Fibroblast of lung (primary cell): ENCODE data around the gene DPPA4. TPM values are rescaled to one million over a fixed set of nuclear protein-coding genes. Genes with fewer than 3 reads are reported as not detected.
"Not testable (repeated sequence)": the region's sequence is repeated elsewhere in the genome, so short reads cannot be mapped to it uniquely, and the experiment has no call there.

ENCODE experiments used
- DNase-seq, 2 donors: peaks; one replicate each; pipeline versions ENCODE4 v3.0.0 to v3.0.0-alpha.2; 2010; ENCODE audit warnings: low read depth in 2 of 2
- H2AFZ ChIP-seq: 2 replicates; pipeline ENCODE4 v1.5.1; 2012; ENCODE audit warnings: low read length, control low read depth, inconsistent platforms
- H3K27ac ChIP-seq: 2 replicates; pipeline ENCODE4 v1.5.1; 2011; ENCODE audit warnings: low read length, control low read depth; ENCODE audit not compliant: insufficient read depth
- H3K27me3 ChIP-seq: 2 replicates; pipeline ENCODE4 v1.5.1; 2011; ENCODE audit warnings: mild to moderate bottlenecking, low read length; ENCODE audit not compliant: control insufficient read depth, insufficient read depth
- H3K36me3 ChIP-seq: 2 replicates; pipeline ENCODE4 v1.5.1; 2011; ENCODE audit warnings: low read length; ENCODE audit not compliant: control insufficient read depth, insufficient read depth
- H3K4me1 ChIP-seq: 2 replicates; pipeline ENCODE4 v1.5.1; 2011; ENCODE audit warnings: low read length; ENCODE audit not compliant: control insufficient read depth, insufficient read depth; ENCODE audit errors: extremely low read depth
- H3K4me2 ChIP-seq: 2 replicates; pipeline ENCODE4 v1.5.1; 2011; ENCODE audit warnings: low read length, control low read depth; ENCODE audit not compliant: insufficient read depth; ENCODE audit errors: extremely low read depth
- H3K4me3 ChIP-seq, 4 experiments: fragments of 200-600 bp in 1 of 4; sonication (generic) in 1 of 4; replicated peaks in 1 of 4; 2 replicates each; pipeline ENCODE4 v1.5.1; 2011 to 2016; ENCODE audit warnings: low read length in 4 of 4, low read depth in 3 of 4, mild to moderate bottlenecking in 3 of 4, control low read depth in 2 of 4, inconsistent platforms in 1 of 4, mixed read lengths in 1 of 4; ENCODE audit not compliant: insufficient read depth in 1 of 4; ENCODE audit errors: control extremely low read depth in 1 of 4
- H3K79me2 ChIP-seq: 2 replicates; pipeline ENCODE4 v1.5.1; 2012; ENCODE audit warnings: mild to moderate bottlenecking, low read length, inconsistent platforms; ENCODE audit not compliant: control insufficient read depth, insufficient read depth
- H3K9ac ChIP-seq: 2 replicates; pipeline ENCODE4 v1.5.1; 2011; ENCODE audit warnings: mild to moderate bottlenecking, low read length, control low read depth; ENCODE audit not compliant: insufficient read depth
- H3K9me3 ChIP-seq: 2 replicates; pipeline ENCODE4 v1.5.1; 2012; ENCODE audit warnings: low read depth, low read length; ENCODE audit not compliant: control insufficient read depth, insufficient read depth
- H4K20me1 ChIP-seq: 2 replicates; pipeline ENCODE4 v1.5.1; 2011; ENCODE audit warnings: low read length; ENCODE audit not compliant: control insufficient read depth, insufficient read depth; ENCODE audit errors: extremely low read depth
- CTCF ChIP-seq, 2 donors: IDR thresholded peaks in 1 of 2; conservative IDR thresholded peaks in 1 of 2; 1 replicate in 1 of 2; 2 replicates in 1 of 2; pipeline ENCODE4 v1.5.1; 2011 to 2012; ENCODE audit warnings: low read length in 2 of 2, control low read depth in 1 of 2, inconsistent platforms in 1 of 2, low read depth in 1 of 2, mild to moderate bottlenecking in 1 of 2
- EZH2 ChIP-seq: IDR thresholded peaks from 2 replicates; pipeline ENCODE4 v1.5.1; 2012; ENCODE audit warnings: low read length, control low read depth, mild to moderate bottlenecking; ENCODE audit errors: missing control alignments
- polyA plus RNA-seq, 2 donors: library from polyadenylated mRNA; depleted of rRNA in 1 of 2; stranded (reverse) in 1 of 2; unstranded in 1 of 2; fragments of >200 nt; gene quantifications; 2 replicates each; pipeline ENCODE4 v1.2.1, GENCODE V29; 2011 to 2012; ENCODE audit warnings: missing spikeins in 1 of 2
- total RNA-seq: library from RNA; depleted of rRNA; stranded (reverse); fragments of >200 nt; gene quantifications from 2 replicates; pipeline ENCODE4 v1.2.1, GENCODE V29; 2014

The DPPA4 gene
- total and polyA plus RNA-seq, 2 donors (not counting 1 experiment from before 2014, with no cell fraction given), result 0.02 TPM; not detected in 1

DNA sequence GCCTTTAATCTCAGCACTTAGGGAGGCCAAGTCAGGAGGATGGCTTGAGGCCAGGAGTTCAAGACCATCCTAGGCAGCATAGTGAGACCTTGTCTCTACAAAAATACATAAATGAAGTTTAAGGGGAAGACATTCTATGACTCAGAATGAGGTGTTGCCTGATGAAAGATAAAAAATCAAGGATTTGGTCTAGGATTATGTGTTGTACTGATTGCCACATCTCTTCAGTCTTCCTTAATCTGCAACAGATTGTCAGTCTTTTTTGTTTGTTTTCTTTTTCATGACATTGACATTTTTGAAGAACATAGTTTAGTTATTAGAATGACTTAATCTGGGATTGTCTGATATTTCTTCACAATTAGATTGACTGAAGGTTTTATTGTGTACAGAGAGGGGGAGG is 26.3 kb upstream of the DPPA4 start:
- Histone ChIP-seq H3K9ac (no peak overlapping the region), H3K27ac (no peak overlapping the region), H3K4me1 (no peaks in the 10 kb centered on the region), H3K4me3 (no peak overlapping the region), H3K36me3 (no peaks in the 10 kb centered on the region), H2AFZ (no peak overlapping the region), H3K27me3 (no peaks in the 10 kb centered on the region), H3K4me2 (no peak overlapping the region), H3K9me3 (no peaks in the 10 kb centered on the region), H4K20me1 (no peaks in the 10 kb centered on the region), H3K79me2 (no peaks in the 10 kb centered on the region)
- no peak for DNase-seq
- no peak for TF ChIP-seq EZH2
- TF ChIP-seq CTCF (conservative IDR thresholded peaks at IDR 0.05 in 1 of 2, IDR thresholded peaks at IDR 0.05 in 1 of 2; ENCODE audit: low read depth in 1 of 2, low read length in 2 of 2), result no peak

- no peak overlapping the region for H3K9ac ChIP-seq
- DNase-seq, result no peak
- no peak overlapping the region for H3K27ac ChIP-seq
- H3K79me2 ChIP-seq, result no peaks in the 10 kb centered on the region
- no peaks in the 10 kb centered on the region for H3K27me3 ChIP-seq
- TF ChIP-seq CTCF (conservative IDR thresholded peaks at IDR 0.05 in 1 of 2, IDR thresholded peaks at IDR 0.05 in 1 of 2; ENCODE audit: low read depth in 1 of 2, low read length in 2 of 2) (no peak), EZH2 (no peak)
- no peaks in the 10 kb centered on the region for H4K20me1 ChIP-seq
- no peak overlapping the region for H3K4me3 ChIP-seq
- no peak overlapping the region for H3K4me2 ChIP-seq
- H2AFZ ChIP-seq, result no peak overlapping the region
- H3K9me3 ChIP-seq, result no peaks in the 10 kb centered on the region
- H3K4me1 ChIP-seq, result no peaks in the 10 kb centered on the region
- H3K36me3 ChIP-seq, result no peaks in the 10 kb centered on the region
These were observed 25.5 kb upstream of the DPPA4 start for GRCh38 chr3:109362823-109363222.

DNA sequence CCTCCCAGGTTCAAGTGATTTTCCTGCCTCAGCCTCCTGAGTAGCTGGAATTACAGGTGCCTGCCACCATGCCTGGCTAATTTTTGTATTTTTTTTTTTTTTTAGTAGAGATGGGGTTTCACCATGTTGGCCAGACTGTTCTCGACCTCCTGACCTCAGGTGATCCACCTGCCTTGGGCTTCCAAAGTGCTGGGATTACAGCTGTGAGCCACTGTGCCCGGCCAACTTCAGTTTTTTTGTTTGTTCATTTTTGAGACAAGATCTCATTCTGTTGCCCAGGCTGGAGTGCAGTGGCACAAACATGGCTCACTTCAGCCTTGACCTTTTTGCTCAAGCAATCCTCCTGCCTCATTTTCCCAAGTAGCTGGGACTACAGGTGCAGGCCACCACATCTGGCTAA is 21.5 kb upstream of the DPPA4 start:
- DNase-seq, H4K20me1 ChIP-seq, H2AFZ ChIP-seq, H3K27me3 ChIP-seq, H3K36me3 ChIP-seq, H3K9me3 ChIP-seq, H3K4me1 ChIP-seq, H3K4me3 ChIP-seq, H3K4me2 ChIP-seq, H3K79me2 ChIP-seq, H3K9ac ChIP-seq, H3K27ac ChIP-seq: not testable (repeated sequence)
